ENCODE measurements around the gene ZNF629.
A peak's percentile ranks its signal among the peaks of the same experiment; 100 is the strongest.

The ZNF629 gene

GRCh38 chr16:30766206-30766932 is 20.6 kb downstream of the ZNF629 start:
- no peak for DNase-seq

GRCh38 chr16:30764816-30765465 is 22.1 kb downstream of the ZNF629 start:
- no peak for DNase-seq

- DNase-seq: no peak
These were observed 22.9 kb downstream of the ZNF629 start for GRCh38 chr16:30764086-30764485.

- no peak for DNase-seq
These were observed 23.8 kb downstream of the ZNF629 start for GRCh38 chr16:30762991-30763725.

- peak; percentile 77 to 97 (median 94) for DNase-seq
These were observed 24.8 kb downstream of the ZNF629 start, which contains the start of the genes CFAP119 and RNF40 for GRCh38 chr16:30761928-30762902. TSS of gene CFAP119 (minus strand) at chr16:30762062. CDS start at chr16:30761748, 314 bp downstream. TSS of gene RNF40 (plus strand) at chr16:30762322. CDS start at chr16:30762546, 224 bp downstream.

GRCh38 chr16:30761427-30761927 is 25.5 kb downstream of the ZNF629 start:
- peak in 1 of 14 donors; percentile 9 for DNase-seq

- no peak for DNase-seq
These were observed 26.2 kb downstream of the ZNF629 start for GRCh38 chr16:30760577-30761426.

GRCh38 chr16:30760001-30760559 is 26.9 kb downstream of the ZNF629 start:
- DNase-seq: no peak

- peak in 4 of 14 donors; percentile 10 to 26 (median 16) for DNase-seq
These were observed 28.0 kb downstream of the ZNF629 start for GRCh38 chr16:30758988-30759491.

- DNase-seq: peak in 1 of 14 donors; percentile 52
These were observed 29.7 kb downstream of the ZNF629 start for GRCh38 chr16:30757316-30757715.

- no peak for DNase-seq
These were observed 30.3 kb downstream of the ZNF629 start for GRCh38 chr16:30756781-30757100.

GRCh38 chr16:30755955-30756780 is 30.8 kb downstream of the ZNF629 start:
- no peak for DNase-seq

GRCh38 chr16:30753596-30753995 is 33.4 kb downstream of the ZNF629 start:
- no peak for DNase-seq

- DNase-seq: no peak
These were observed 36.0 kb downstream of the ZNF629 start for GRCh38 chr16:30750876-30751465.

- DNase-seq: no peak
These were observed 36.8 kb downstream of the ZNF629 start for GRCh38 chr16:30750201-30750600.

GRCh38 chr16:30748634-30749445 is 38.2 kb downstream of the ZNF629 start:
- peak in 1 of 14 donors; percentile 55 for DNase-seq

GRCh38 chr16:30747799-30748633 is 39.0 kb downstream of the ZNF629 start, which contains the start of gene PHKG2:
TSS of gene PHKG2 (plus strand) at chr16:30748425. CDS start at chr16:30748821, 396 bp downstream.
- DNase-seq: peak; percentile 81 to 98 (median 96)
